Endothelial cell of umbilical vein (primary cell): ENCODE results near the gene LMO1.

Experiments
- EZH2 ChIP-seq: IDR thresholded peaks from 2 replicates; pipeline ENCODE4 v1.6.1; 2012; ENCODE audit warnings: borderline replicate concordance, low read depth, mild to moderate bottlenecking, moderate library complexity, low read length, inconsistent platforms; ENCODE audit not compliant: severe bottlenecking
- FOS ChIP-seq: IDR thresholded peaks from 2 replicates; pipeline ENCODE4 v1.6.1; 2011; ENCODE audit warnings: mild to moderate bottlenecking, low read length, moderate library complexity, borderline replicate concordance; ENCODE audit not compliant: insufficient read depth
- GATA2 ChIP-seq: IDR thresholded peaks from 2 replicates; pipeline ENCODE4 v1.7.0; 2011; ENCODE audit warnings: low read depth, mild to moderate bottlenecking, moderate library complexity, mixed read lengths, low read length; ENCODE audit not compliant: insufficient read length, insufficient read depth
- JUN ChIP-seq: IDR thresholded peaks from 2 replicates; pipeline ENCODE4 v1.6.1; 2011; ENCODE audit warnings: borderline replicate concordance, low read depth; ENCODE audit not compliant: insufficient read length, insufficient read depth
- MYC ChIP-seq: IDR thresholded peaks from one replicate; pipeline ENCODE4 v1.6.1; 2011; ENCODE audit warnings: mild to moderate bottlenecking, low read depth, low read length
- POLR2A ChIP-seq: IDR thresholded peaks from 2 replicates; pipeline ENCODE4 v1.6.1; 2012; ENCODE audit warnings: low read depth, mild to moderate bottlenecking, control low read depth, low read length
- POLR2AphosphoS5 ChIP-seq: IDR thresholded peaks from 2 replicates; pipeline ENCODE4 v1.6.1; 2012; ENCODE audit warnings: low read depth, mild to moderate bottlenecking, control low read depth, low read length, moderate library complexity; ENCODE audit not compliant: insufficient read depth
- TF ChIP-seq, protein P1 (sequence below), 2 donors: IDR thresholded peaks; 1 replicate in 1 of 2; 2 replicates in 1 of 2; pipeline ENCODE4 v1.5.1; 2011; ENCODE audit warnings: low read length in 2 of 2, mild to moderate bottlenecking in 2 of 2, moderate library complexity in 2 of 2, control low read depth in 1 of 2, inconsistent platforms in 1 of 2, low read depth in 1 of 2; ENCODE audit not compliant: insufficient read depth in 1 of 2; ENCODE audit errors: extremely low read depth in 1 of 2
- TF ChIP-seq, protein P2 (sequence below): IDR thresholded peaks from 2 replicates; pipeline ENCODE4 v1.6.1; 2011; ENCODE audit not compliant: insufficient read depth, insufficient read length

DNA sequence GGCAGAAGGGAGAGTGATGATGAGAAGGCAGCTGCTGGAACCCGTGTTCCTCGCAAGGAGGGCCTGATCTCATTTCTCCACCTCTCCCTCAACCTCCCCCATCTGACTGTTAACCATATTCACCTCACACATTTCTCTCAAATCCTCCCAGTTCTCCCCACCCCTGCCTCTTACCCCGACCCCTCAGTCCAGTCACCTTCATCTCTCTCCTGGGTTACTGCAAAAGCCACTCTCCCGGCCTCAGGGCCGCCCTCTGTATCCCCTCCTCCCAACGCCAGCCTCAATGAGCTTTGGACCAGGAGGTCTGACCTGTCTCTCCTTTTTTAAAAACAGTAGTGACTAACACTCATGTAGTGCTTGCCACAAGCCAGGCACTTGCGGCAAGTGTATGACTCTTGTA is 29.5 kb upstream of the LMO1 start:
- TF ChIP-seq FOS (no peak), POLR2AphosphoS5 (no peak), JUN (no peak), EZH2 (no peak), POLR2A (no peak), GATA2 (no peak), MYC (no peak)
- TF ChIP-seq, protein P1, sequence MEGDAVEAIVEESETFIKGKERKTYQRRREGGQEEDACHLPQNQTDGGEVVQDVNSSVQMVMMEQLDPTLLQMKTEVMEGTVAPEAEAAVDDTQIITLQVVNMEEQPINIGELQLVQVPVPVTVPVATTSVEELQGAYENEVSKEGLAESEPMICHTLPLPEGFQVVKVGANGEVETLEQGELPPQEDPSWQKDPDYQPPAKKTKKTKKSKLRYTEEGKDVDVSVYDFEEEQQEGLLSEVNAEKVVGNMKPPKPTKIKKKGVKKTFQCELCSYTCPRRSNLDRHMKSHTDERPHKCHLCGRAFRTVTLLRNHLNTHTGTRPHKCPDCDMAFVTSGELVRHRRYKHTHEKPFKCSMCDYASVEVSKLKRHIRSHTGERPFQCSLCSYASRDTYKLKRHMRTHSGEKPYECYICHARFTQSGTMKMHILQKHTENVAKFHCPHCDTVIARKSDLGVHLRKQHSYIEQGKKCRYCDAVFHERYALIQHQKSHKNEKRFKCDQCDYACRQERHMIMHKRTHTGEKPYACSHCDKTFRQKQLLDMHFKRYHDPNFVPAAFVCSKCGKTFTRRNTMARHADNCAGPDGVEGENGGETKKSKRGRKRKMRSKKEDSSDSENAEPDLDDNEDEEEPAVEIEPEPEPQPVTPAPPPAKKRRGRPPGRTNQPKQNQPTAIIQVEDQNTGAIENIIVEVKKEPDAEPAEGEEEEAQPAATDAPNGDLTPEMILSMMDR (IDR thresholded peaks at IDR 0.05; ENCODE audit: extremely low read depth in 1 of 2, insufficient read depth in 1 of 2, low read depth in 1 of 2, low read length in 2 of 2), result no peak
- TF ChIP-seq, protein P2, sequence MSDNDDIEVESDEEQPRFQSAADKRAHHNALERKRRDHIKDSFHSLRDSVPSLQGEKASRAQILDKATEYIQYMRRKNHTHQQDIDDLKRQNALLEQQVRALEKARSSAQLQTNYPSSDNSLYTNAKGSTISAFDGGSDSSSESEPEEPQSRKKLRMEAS, result no peak
